Measurements from ENCODE around the gene TAB3. TPM values are rescaled to one million over a fixed set of nuclear protein-coding genes. Genes with fewer than 3 reads are reported as not detected.

The TAB3 gene
- total RNA-seq, 1 donor from 2014 or later, result 21.1 TPM

DNA sequence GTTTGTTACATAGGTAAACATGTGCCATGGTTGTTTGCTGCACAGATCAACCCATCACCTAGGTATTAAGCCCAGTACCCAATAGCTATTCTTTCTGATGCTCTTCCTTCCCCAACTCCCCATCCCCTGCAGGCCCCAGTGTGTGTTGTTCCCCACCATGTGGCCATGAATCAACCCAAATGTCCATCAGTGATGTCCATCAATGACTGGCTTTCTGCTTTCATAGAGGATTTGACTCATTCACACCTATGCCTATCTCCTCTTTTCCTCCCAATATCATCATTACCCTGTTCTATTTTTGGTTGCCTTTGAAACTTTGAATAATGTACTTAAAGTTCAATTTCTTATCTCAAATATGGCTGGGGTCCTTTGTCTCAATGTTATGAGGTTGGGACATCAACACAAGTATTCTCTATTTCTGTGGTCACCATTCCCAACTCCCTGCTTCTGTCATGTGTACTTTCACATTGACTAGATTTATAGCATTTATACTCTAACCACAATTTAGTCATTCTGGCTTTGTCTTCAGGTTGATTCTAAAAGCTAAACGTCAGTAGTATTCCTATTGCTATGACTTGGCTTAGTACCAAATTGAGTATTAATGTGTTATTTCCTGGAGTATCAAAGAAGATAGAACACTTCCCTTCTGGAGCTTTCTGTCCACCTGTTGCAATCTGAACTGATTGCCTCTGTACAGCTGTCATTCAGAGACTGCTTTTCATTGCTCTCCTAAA is 107.2 kb downstream of the TAB3 start:
- no peak for DNase-seq (ENCODE audit: extremely low read depth, low read depth, low spot score)

DNA sequence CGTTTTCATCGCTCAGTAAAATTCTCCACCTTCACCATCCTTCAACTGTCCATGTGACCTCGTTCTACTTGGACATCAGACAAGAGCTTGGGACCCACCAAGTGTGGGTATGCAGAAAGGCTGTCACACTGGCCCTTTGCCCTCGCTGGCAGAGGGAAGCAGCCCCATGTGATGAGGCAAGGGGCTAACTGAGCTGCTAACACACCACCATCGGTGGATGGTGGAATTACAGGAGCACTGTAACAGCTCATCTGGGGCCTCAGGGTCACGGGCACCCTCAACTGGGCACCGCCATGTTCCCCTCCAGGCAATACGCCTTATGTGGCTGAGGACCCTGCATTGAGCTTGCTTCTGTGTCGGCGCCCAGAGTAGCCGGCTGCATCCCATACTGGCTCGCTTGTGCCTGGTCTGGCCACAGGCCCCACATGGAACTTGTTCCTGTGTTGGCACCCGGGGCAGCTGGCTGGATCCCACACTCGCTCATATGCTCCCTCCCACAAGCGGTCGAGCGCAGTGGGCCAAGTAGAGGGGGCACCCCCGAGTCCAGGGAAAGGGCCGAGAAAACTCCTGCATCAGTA is 109.5 kb downstream of the TAB3 start:
- DNase-seq (ENCODE audit: extremely low read depth, low read depth, low spot score), result no peak

GRCh38 chrX:30777575-30777974 is 111.5 kb downstream of the TAB3 start:
- no peak for DNase-seq (ENCODE audit: extremely low read depth, low read depth, low spot score)

Other genes with a start within 250 kb of the TAB3 start
- gene GK, start 235.8 kb downstream of the TAB3 start, total RNA-seq, result 1.9 and 2.1 TPM in 2 replicates
- gene FTHL17, start 182.8 kb upstream of the TAB3 start, total RNA-seq, result not detected in 2 replicates

All from glomerular endothelial cell (primary cell).